ENCODE measurements around the gene HERPUD1.
"Not testable (repeated sequence)": the region's sequence is repeated elsewhere in the genome, so short reads cannot be mapped to it uniquely, and the experiment has no call there.

Gene HERPUD1, protein sequence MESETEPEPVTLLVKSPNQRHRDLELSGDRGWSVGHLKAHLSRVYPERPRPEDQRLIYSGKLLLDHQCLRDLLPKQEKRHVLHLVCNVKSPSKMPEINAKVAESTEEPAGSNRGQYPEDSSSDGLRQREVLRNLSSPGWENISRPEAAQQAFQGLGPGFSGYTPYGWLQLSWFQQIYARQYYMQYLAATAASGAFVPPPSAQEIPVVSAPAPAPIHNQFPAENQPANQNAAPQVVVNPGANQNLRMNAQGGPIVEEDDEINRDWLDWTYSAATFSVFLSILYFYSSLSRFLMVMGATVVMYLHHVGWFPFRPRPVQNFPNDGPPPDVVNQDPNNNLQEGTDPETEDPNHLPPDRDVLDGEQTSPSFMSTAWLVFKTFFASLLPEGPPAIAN

DNA sequence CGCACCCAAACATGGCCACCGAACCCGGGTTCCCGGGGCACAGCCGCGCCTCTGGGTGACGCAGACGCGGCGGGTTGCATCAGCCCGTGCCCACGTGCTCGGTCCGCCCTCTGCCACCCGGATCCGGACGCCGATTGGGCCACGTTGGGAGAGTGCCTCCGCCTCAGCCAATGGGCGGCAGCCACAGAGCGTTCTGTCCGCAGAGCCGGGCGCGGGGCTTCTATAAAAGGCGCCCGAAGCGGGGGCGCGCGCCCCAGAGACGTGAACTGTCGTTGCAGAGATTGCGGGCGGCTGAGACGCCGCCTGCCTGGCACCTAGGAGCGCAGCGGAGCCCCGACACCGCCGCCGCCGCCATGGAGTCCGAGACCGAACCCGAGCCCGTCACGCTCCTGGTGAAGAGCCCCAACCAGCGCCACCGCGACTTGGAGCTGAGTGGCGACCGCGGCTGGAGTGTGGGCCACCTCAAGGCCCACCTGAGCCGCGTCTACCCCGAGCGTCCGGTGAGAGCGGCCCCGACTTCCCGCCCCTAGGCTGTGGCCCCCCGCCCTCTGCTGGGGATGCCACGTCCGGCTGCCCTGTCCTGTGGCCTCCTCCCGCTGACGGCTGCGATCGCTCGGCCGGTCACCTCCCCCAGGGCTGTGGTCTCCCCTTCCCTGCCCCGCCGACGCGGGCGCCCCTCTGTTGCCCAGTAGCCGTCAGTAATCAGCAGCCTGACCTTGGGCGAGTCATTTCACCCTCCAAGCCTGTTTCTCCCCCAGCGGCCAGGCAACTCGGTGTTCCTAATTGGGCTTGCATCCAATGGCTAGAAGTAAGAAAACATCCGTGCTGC lies at the start of gene HERPUD1:
Gene HERPUD1, plus strand, starts transcription at position 251 of the 829 bp plus-strand sequence. Its CDS starts 103 bp downstream, at position 354.
- DNase-seq: peak; percentile 80 to 92

GRCh38 chr16:56883586-56883985 lies 48.4 kb upstream of the HERPUD1 start:
- no peak for DNase-seq

DNA sequence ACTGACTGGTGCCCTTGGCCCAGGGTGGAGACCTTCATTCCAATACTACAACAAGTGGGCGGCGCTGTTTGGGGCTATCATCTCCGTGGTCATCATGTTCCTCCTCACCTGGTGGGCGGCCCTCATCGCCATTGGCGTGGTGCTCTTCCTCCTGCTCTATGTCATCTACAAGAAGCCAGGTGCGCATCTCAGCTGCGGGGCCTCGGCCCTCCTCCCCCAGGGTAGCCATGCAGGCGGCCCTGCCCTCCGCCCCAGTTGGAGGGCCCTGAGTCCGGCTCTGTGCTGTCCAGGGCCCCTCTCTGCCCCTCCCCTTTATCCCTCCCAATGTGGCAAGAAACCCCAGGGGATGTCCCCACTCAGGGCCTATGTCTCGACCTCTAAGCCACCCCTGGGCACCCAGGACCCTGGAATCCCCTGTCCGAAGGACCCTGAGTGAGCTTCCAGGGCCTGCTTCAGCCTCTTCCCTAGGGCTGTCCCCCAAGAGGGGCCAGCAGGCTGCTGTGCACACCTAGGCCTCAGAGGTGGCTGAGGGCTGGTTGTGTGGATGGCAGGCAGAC lies 47.8 kb upstream of the HERPUD1 start:
- no peak for DNase-seq

DNA sequence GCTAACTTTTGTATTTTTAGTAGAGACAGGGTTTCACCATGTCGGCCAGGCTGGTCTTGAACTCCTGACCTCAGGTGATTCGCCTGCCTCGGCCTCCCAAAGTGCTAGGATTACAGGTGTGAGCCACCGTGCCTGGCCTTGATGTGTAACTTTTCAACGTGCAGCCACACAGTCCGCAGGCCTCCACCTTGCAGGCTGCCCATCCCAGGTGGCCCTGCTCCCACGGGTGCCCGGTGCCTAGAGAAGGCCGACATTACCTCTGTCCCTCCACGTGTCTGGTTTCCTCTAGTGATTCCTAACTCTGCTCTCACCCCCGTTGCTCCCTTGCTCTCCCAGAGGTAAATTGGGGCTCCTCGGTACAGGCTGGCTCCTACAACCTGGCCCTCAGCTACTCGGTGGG lies 47.0 kb upstream of the HERPUD1 start:
- not testable (repeated sequence) for DNase-seq

DNA sequence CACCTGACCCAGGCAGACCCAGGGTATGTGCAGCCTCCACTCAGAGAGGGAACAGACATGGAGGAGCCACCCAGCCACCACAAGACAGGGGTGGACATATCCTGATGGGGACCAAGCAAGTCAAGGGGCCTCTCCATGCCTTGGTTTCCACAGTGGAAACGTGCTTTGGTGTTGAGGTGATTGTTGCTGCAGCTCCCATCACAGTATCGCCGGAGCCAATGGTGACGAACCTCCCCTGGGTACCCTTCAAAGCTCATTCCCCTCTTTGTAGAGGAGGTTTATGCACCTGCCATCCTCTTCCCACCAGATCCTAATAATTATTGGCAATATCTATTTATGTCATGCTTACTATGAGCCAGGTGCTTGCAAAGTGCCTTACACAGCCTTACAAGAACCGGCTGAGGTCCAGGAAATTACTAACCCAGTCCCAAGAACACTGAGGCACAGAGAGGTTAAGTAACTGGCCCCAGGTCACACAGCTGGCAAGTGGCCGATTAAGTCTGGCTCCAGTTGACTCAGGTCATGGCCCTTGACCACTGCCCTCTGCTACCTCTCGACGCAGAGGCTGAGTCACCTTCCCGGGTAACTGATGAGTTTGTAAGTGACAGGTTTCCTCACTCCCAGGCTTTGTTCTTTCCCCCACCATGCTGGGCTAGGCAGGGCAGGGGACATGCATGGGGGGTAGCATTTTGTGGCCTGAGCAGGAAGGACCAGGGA lies 46.3 kb upstream of the HERPUD1 start:
- no peak for DNase-seq

DNA sequence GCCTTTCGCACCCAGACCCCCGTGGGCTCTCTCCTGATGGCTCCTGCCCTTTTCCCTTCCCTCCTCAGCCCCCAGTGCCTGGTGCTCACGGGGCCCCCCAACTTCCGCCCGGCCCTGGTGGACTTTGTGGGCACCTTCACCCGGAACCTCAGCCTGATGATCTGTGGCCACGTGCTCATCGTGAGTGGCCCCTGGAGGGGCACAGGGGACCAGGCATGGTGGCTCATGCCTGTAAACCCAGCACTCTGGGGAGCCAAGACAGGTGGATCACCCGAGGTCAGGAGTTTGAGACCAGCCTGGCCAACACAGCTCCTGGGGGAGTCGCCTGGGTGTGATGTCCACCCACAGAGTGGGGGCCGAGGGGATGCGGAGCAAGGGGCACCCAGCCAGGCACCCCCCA lies 45.6 kb upstream of the HERPUD1 start:
- no peak for DNase-seq

GRCh38 chr16:56886826-56887225 lies 45.1 kb upstream of the HERPUD1 start:
- no peak for DNase-seq

DNA sequence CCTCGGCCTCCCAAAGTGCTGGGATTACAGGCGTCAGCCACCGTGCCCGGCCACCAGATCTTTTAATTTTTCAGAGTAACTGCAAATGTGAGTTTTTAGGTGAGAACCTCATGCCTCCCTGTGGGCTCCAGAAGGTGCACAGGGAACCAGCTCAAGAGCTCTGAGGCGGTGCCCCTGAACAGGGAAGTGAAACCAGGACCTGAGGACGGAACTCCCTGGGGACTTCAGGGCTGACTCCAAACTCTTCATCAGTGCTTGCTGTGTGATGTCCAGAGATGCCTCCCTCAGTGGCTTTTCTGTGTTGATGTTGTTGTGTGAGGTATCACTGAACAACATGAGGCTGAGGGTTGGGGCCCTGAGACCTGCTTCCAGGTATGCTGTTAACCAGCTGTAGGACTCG lies 43.1 kb upstream of the HERPUD1 start:
- no peak for DNase-seq

GRCh38 chr16:56889206-56889605 lies 42.7 kb upstream of the HERPUD1 start:
- DNase-seq: peak in 1 of 2 experiments; percentile 1

DNA sequence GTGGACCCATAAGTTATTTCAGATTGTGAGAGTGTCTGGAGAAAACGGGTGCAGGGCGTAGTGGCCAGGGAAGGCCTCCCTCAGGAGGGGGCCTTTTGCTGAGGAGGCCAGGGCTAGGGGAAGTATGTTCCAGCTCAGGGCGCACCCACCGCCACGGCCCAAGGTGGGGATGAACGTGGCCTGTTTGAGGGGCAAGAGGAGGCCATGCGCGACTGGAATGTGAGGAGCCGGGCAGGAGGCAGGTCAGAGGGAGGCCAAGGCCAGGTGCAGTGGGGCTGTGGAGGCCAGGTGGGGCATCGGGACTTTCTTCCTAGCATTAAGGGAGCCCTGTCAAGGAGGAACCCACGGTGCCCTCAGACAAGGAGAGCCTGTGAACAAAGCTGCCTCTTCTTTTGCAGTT lies 40.3 kb upstream of the HERPUD1 start:
- no peak for DNase-seq

DNA sequence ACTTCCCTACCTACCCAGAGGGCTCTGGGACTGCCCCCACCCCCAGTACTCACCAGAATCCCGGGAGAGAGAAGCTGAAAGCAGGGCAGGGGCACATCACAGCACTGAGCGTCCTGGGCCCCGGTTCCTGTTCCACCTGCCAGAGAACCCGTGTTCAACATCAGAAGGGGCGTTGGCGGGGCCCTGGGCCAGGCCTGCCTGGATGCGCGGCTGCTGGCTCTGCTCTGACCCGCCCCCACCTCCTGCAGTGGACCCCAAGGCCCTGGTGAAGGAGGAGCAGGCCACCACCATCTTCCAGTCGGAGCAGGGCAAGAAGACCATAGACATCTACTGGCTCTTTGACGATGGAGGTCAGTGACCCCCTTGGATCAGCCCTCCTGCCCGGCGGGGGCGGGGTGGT lies 39.2 kb upstream of the HERPUD1 start:
- DNase-seq: no peak

DNA sequence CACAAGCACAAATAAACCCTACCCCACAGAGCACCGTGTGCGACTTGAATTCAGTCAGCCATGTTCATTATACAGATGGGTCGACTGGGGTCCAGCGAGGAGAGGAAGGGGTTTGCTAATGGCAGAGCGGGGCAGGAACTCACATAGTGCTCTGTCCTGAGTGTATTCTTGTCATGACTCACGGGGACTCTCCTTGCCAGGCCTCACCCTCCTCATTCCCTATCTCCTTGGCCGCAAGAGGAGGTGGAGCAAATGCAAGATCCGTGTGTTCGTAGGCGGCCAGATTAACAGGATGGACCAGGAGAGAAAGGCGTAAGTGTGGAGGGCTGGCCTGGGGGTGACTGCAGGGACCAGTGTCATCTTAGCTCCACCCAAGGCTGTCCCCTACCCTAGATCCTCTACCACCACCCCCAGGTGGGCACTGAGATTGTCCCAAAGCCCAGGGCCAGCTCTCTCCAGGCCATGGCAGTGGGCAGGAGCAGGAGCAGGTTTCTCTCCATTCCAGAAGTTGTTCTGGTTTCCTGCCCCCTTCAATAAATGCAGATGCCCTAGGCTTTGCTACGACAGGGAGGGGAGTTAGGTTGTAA lies 37.5 kb upstream of the HERPUD1 start:
- DNase-seq: no peak

DNA sequence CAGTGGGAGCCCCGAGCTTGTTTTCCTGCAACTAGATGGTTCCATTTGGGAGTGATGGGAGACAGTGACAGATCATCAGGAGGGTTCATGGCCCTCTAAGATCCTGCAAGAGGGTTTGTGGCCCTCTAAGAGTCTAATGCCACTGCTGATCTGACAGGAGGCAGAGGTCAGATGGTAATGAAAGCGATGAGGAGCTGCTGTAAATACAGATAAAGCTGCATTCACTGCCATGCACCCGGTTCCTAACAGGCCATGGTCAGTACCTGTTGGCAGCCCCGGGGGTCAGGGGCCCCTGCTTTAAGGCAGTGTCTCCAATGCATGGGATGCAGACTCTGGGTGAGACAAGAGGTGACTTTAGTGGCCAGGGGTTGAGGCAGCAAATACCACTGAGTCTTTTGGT lies 36.1 kb upstream of the HERPUD1 start:
- no peak for DNase-seq

DNA sequence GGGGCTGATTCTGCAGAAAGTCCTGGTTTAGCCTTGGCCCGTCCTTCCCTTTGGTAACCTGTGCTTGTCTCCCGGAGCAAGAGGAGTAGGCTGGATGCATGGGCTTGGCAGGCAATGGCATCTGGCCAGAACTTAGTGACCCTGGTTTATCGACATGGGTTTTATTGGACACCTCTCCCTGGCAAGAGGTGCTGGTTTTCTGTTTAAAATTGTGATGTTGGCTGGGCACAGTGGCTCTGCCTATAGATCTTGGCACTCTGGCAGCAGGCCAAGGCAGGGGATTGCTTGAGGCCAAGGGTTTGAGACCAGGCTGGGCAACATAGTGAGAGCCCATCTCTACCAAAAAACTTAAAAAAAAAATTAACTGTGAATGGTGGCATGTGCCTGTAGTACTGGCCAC lies 35.7 kb upstream of the HERPUD1 start:
- DNase-seq: no peak

- no peak for DNase-seq
Observed at GRCh38 chr16:56897026-56897799, 34.7 kb upstream of the HERPUD1 start.

- DNase-seq: no peak
Observed at GRCh38 chr16:56898847-56899246, 33.1 kb upstream of the HERPUD1 start.

DNA sequence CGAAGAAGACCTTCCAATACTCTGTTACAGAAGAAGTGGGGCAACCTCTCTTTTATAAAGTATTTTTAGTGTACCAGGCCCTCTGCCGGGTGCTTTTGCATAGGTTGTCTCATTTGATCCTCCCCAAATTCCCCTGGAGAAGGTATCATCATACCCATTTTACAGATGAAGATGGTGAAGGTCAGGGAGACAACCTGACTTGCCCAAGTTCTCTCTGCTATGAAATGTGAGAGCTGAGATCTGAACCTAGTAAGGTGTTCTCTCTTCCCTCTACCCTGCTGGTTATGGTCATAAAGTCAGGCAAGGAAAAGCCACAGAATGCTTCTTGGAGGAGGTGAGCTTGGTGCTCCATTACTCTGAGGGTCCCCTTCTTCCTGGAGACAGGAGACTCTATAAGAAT lies 28.1 kb upstream of the HERPUD1 start:
- no peak for DNase-seq

GRCh38 chr16:56907401-56907800 lies 24.5 kb upstream of the HERPUD1 start:
- DNase-seq: no peak

- DNase-seq: no peak
Observed at GRCh38 chr16:56909527-56909979, 22.4 kb upstream of the HERPUD1 start.

DNA sequence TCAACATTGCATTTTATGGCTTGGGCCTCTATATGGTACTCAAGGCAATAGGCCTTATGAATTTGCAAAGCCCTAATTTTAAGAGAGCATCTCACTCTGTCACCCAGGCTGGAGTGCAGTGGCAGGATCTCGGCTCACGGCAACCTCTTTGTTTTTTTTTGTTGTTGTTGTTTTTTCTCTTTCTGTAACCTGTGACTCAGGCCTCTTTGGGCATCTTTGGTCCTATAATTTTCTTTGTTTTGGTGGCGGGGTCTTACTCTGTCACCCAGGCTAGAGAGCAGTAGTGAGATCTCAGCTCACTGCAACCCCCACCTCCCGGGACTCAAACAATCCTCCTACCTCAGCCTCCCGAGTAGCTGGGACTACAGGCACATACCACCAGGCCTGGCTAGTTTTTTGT lies 21.8 kb upstream of the HERPUD1 start:
- DNase-seq: no peak

- peak in 1 of 2 experiments; percentile 4 for DNase-seq
Observed at GRCh38 chr16:56910654-56911539, 21.0 kb upstream of the HERPUD1 start.

All from SW 1271 (cell line).